Measurements from ENCODE around the gene GPN2.

Gene GPN2

GRCh38 chr1:26894263-26894662, 4.2 kb upstream of the GPN2 start:
- H3K4me3 ChIP-seq (replicated peaks; ENCODE audit: insufficient read depth, low read length) = no peak overlapping the region
- H3K27me3 ChIP-seq (ENCODE audit: insufficient read depth, poor library complexity, severe bottlenecking) = no peaks in the 10 kb centered on the region
- no peak overlapping the region for H3K27ac ChIP-seq (replicated peaks)
- TF ChIP-seq GABPA (IDR thresholded peaks at IDR 0.05; ENCODE audit: low read depth) (no peak), CTCF (IDR thresholded peaks at IDR 0.05; ENCODE audit: insufficient read depth, low read length) (no peak), REST (IDR thresholded peaks at IDR 0.05; ENCODE audit: insufficient replicate concordance, low read depth) (no peak)
- DNase-seq (ENCODE audit: low read depth in 1 of 2, low spot score in 1 of 2) = no peak

- H3K27me3 ChIP-seq (ENCODE audit: insufficient read depth, poor library complexity, severe bottlenecking) = no peaks in the 10 kb centered on the region
- peak overlapping the region; percentile 87 for H3K27ac ChIP-seq (replicated peaks)
- no peak for DNase-seq (ENCODE audit: low read depth in 1 of 2, low spot score in 1 of 2)
- no peak for TF ChIP-seq CTCF (IDR thresholded peaks at IDR 0.05; ENCODE audit: insufficient read depth, low read length)
- TF ChIP-seq REST (IDR thresholded peaks at IDR 0.05; ENCODE audit: insufficient replicate concordance, low read depth) = no peak
- no peak for TF ChIP-seq GABPA (IDR thresholded peaks at IDR 0.05; ENCODE audit: low read depth)
- no peak for TF ChIP-seq POLR2AphosphoS5 (IDR thresholded peaks at IDR 0.05; ENCODE audit: low read depth)
- TF ChIP-seq SPI1 (IDR thresholded peaks at IDR 0.05; ENCODE audit: borderline replicate concordance, low read depth) = no peak
- peak overlapping the region; percentile 98 for H3K4me3 ChIP-seq (replicated peaks; ENCODE audit: insufficient read depth, low read length)
Measured at GRCh38 chr1:26890467-26890796, 349 bp upstream of the GPN2 start.

- Histone ChIP-seq H3K27ac (replicated peaks) (no peak overlapping the region), H3K4me3 (replicated peaks; ENCODE audit: insufficient read depth, low read length) (no peak overlapping the region), H3K27me3 (ENCODE audit: insufficient read depth, poor library complexity, severe bottlenecking) (no peaks in the 10 kb centered on the region)
- TF ChIP-seq REST (IDR thresholded peaks at IDR 0.05; ENCODE audit: insufficient replicate concordance, low read depth) (no peak), GABPA (IDR thresholded peaks at IDR 0.05; ENCODE audit: low read depth) (no peak), SPI1 (IDR thresholded peaks at IDR 0.05; ENCODE audit: borderline replicate concordance, low read depth) (no peak), POLR2AphosphoS5 (IDR thresholded peaks at IDR 0.05; ENCODE audit: low read depth) (no peak), CTCF (IDR thresholded peaks at IDR 0.05; ENCODE audit: insufficient read depth, low read length) (no peak)
- DNase-seq (ENCODE audit: low read depth in 1 of 2, low spot score in 1 of 2) = no peak
Measured at GRCh38 chr1:26888231-26888630, 1.9 kb downstream of the GPN2 start.
